NT2/D1 (cell line): ENCODE data around the gene RIGI.

Source experiments
- DNase-seq: peaks from one replicate; pipeline ENCODE4 v3.0.0-alpha.2; 2011; ENCODE audit warnings: low read depth, low spot score
- H3K27me3 ChIP-seq: 2 replicates; pipeline ENCODE4 v1.6.0; 2011; ENCODE audit warnings: mild to moderate bottlenecking; ENCODE audit not compliant: insufficient read length, insufficient read depth
- H3K36me3 ChIP-seq: 2 replicates; pipeline ENCODE4 v1.6.1; 2011; ENCODE audit warnings: mild to moderate bottlenecking, low read length, mixed read lengths; ENCODE audit not compliant: insufficient read depth, insufficient read length
- H3K4me1 ChIP-seq: 2 replicates; pipeline ENCODE4 v1.5.1; 2011; ENCODE audit not compliant: insufficient read depth, insufficient read length
- H3K4me3 ChIP-seq: 2 replicates; pipeline ENCODE4 v1.5.1; 2011; ENCODE audit warnings: low read depth; ENCODE audit not compliant: insufficient read length
- H3K9ac ChIP-seq: 2 replicates; pipeline ENCODE4 v1.6.0; 2011; ENCODE audit warnings: low read depth; ENCODE audit not compliant: insufficient read length
- H3K9me3 ChIP-seq: 2 replicates; pipeline ENCODE4 v1.5.1; 2011; ENCODE audit warnings: mild to moderate bottlenecking, low read length; ENCODE audit not compliant: insufficient read depth
- SUZ12 ChIP-seq: IDR thresholded peaks from 2 replicates; pipeline ENCODE4 v1.6.1; 2011; ENCODE audit not compliant: insufficient read length, insufficient read depth; ENCODE audit errors: extremely low read depth
- YY1 ChIP-seq: IDR thresholded peaks from 2 replicates; pipeline ENCODE4 v1.6.1; 2011; ENCODE audit not compliant: insufficient read length, insufficient read depth
- ZNF274 ChIP-seq: IDR thresholded peaks from 2 replicates; pipeline ENCODE4 v1.6.1; 2011; ENCODE audit warnings: mild to moderate bottlenecking, low read depth, low read length

Gene RIGI

GRCh38 chr9:32526041-32526706 lies at the start of gene RIGI:
Gene RIGI (minus strand): TSS chr9:32526196. CDS start chr9:32526166, 30 bp downstream.
- peak; percentile 54 for DNase-seq
- Histone ChIP-seq H3K4me1 (no peaks in the 10 kb centered on the region), H3K9ac (peak within 1 kb of the TSS; percentile 52), H3K27me3 (no peaks in the 10 kb centered on the region), H3K4me3 (peak within 1 kb of the TSS; percentile 57), H3K36me3 (no peaks in the 10 kb centered on the region), H3K9me3 (peaks cover 12% of the 10 kb centered on the region; the same call in 1 of the 2 replicates)
- no peak for TF ChIP-seq ZNF274
- TF ChIP-seq SUZ12, result no peak
- no peak for TF ChIP-seq YY1

DNA sequence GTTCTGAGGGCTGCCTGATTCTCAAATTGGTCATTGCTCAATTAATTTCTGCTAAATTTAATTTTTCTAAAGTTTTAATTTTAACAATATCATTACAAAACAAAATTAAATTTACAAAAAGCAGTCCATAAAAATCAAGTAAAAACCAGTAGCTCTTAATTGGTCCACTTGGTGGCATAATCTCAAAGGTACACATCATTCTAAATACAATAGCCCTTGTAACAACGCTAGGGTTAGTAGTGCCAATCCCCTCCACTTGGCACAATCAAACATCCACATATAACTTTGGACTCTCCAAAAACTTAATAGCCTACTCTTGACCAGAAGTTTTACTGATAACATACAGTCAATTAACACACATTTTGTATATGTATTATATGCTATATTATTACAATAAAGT lies 48.9 kb upstream of the RIGI start:
- H3K4me1 ChIP-seq, result no peaks in the 10 kb centered on the region
- no peaks in the 10 kb centered on the region for H3K9me3 ChIP-seq
- peaks cover 14% of the 10 kb centered on the region for H3K36me3 ChIP-seq
- DNase-seq, result no peak
- no peaks in the 10 kb centered on the region for H3K27me3 ChIP-seq
- no peak overlapping the region for H3K9ac ChIP-seq
- no peak for TF ChIP-seq YY1
- TF ChIP-seq SUZ12, result no peak
- no peak for TF ChIP-seq ZNF274
- H3K4me3 ChIP-seq, result no peak overlapping the region

DNA sequence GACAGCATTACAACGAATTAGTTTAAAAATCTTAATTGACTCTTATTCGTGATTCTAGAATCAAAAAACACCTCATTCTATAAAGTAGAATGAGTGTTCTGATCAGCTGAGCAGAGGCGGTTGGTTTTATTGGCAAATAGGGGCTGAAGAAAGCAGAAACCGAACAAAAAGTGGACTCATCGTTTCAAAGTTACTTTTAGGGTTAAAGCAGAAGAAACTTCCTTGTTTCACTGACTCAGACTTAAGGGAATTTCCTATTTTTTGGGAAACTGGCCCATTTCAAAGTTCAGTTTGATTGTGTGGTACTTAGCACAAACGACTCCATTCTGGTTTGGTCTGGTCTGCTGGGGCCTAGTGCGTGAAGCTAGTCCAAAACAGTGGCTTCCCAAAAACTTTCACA lies 47.8 kb upstream of the RIGI start:
- Histone ChIP-seq H3K36me3 (peaks cover 21% of the 10 kb centered on the region), H3K9me3 (no peaks in the 10 kb centered on the region), H3K4me3 (no peak overlapping the region), H3K4me1 (no peaks in the 10 kb centered on the region), H3K9ac (peak overlapping the region; percentile 97), H3K27me3 (no peaks in the 10 kb centered on the region)
- no peak for DNase-seq
- TF ChIP-seq SUZ12, result no peak

GRCh38 chr9:32572900-32573523 lies 47.0 kb upstream of the RIGI start, which contains the start of gene NDUFB6:
Gene NDUFB6 (minus strand): TSS chr9:32573159. CDS start chr9:32573060, 99 bp downstream.
- Histone ChIP-seq H3K9me3 (no peaks in the 10 kb centered on the region), H3K4me1 (no peaks in the 10 kb centered on the region), H3K9ac (peak within 1 kb of the TSS; percentile 97), H3K36me3 (peaks cover 27% of the 10 kb centered on the region), H3K4me3 (peak within 1 kb of the TSS; percentile 97), H3K27me3 (no peaks in the 10 kb centered on the region)
- peak; percentile 92 for DNase-seq
- no peak for TF ChIP-seq ZNF274
- no peak for TF ChIP-seq YY1
- no peak for TF ChIP-seq SUZ12

DNA sequence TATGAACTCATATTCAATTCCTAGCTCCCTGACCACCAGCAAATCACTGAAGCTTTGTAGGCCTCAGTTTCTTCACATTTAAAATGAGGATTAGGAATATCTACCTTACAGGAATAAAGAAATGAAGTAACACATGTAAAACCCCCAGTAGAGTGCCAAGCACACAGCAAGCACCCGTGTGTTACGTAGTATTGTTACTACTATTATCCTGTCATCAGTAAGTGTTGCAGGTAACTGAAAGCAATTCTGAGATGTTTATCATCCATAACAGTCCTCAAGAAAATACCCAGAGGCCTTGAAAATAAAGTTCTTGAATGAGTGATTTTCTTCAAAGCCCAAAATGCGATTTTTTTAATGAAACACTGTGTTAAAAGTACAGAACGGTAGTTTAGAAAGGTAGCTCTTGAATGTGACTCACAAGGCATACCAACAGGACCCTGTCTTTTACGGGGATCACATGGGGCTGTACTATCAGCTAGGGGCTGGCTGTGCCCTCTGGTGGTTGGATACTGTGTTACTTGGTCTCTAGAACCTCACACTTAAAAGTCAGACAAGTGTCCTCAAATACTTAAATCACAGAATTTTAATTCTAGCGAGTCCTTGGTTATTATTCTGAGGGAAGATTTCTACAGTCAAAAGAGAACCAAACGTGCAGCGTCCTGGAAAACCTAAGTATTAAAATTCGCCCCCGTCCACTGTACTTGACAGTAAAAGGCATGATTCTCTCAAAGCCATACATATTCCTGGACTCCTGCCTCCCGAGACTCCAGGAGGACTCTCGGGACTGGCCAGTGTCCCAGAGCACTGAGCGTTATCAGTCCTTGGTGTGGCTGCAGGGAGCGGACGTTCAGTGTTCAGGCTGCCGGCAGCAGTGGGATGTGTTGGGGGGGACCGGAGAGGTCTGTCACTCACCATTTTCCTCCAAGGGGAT lies 46.2 kb upstream of the RIGI start:
- Histone ChIP-seq H3K9me3 (no peaks in the 10 kb centered on the region), H3K36me3 (peaks cover 33% of the 10 kb centered on the region), H3K4me3 (peak overlapping the region; percentile 97), H3K27me3 (no peaks in the 10 kb centered on the region), H3K9ac (peak overlapping the region; percentile 97), H3K4me1 (no peaks in the 10 kb centered on the region)
- TF ChIP-seq ZNF274 (no peak), SUZ12 (no peak), YY1 (no peak)
- DNase-seq, result peak; percentile 66

- H3K9ac ChIP-seq, result no peak overlapping the region
Observed at GRCh38 chr9:32570262-32570661, 44.3 kb upstream of the RIGI start.

More at GRCh38 chr9:32570262-32570661, 44.3 kb upstream of the RIGI start:
- no peaks in the 10 kb centered on the region for H3K27me3 ChIP-seq
- no peak overlapping the region for H3K4me3 ChIP-seq
- H3K9me3 ChIP-seq, result no peaks in the 10 kb centered on the region
- no peak for DNase-seq
- H3K36me3 ChIP-seq, result peaks cover 52% of the 10 kb centered on the region
- no peak for TF ChIP-seq YY1
- TF ChIP-seq SUZ12, result no peak
- no peak for TF ChIP-seq ZNF274
- no peaks in the 10 kb centered on the region for H3K4me1 ChIP-seq
